HL-60 (cell line): Measurements from ENCODE around the gene KREMEN2.

Source experiments
- DNase-seq, 2 experiments: peaks; one replicate each; pipeline ENCODE4 v3.0.0-alpha.2; 2010 to 2020; ENCODE audit warnings: low read depth in 1 of 2, low spot score in 1 of 2
- H3K27ac ChIP-seq: fragments of 250-450 bp; sonication (Bioruptor Pico); replicated peaks from 2 replicates; pipeline ENCODE4 v1.5.1; 2020; ENCODE audit warnings: mild to moderate bottlenecking, moderate library complexity
- H3K27me3 ChIP-seq: fragments of 250-450 bp; sonication (Bioruptor Pico); 2 replicates; pipeline ENCODE4 v1.5.1; 2021; ENCODE audit warnings: mild to moderate bottlenecking, moderate library complexity; ENCODE audit not compliant: insufficient read depth, poor library complexity, severe bottlenecking
- H3K4me3 ChIP-seq: replicated peaks from 2 replicates; pipeline ENCODE4 v1.5.1; 2011; ENCODE audit warnings: mild to moderate bottlenecking, control low read depth, low read length; ENCODE audit not compliant: insufficient read depth
- CTCF ChIP-seq: IDR thresholded peaks from one replicate; pipeline ENCODE4 v1.5.1; 2011; ENCODE audit warnings: low read length, control low read depth, inconsistent platforms; ENCODE audit not compliant: insufficient read depth
- GABPA ChIP-seq: IDR thresholded peaks from 2 replicates; pipeline ENCODE4 v1.6.1; 2012; ENCODE audit warnings: low read depth
- POLR2AphosphoS5 ChIP-seq: IDR thresholded peaks from 2 replicates; pipeline ENCODE4 v1.6.1; 2012; ENCODE audit warnings: low read depth
- REST ChIP-seq: IDR thresholded peaks from 2 replicates; pipeline ENCODE4 v1.6.1; 2012; ENCODE audit warnings: low read depth; ENCODE audit not compliant: insufficient replicate concordance
- SPI1 ChIP-seq: IDR thresholded peaks from 2 replicates; pipeline ENCODE4 v1.6.1; 2012; ENCODE audit warnings: low read depth, mild to moderate bottlenecking, borderline replicate concordance

KREMEN2 gene

GRCh38 chr16:2967721-2968161 lies 3.7 kb downstream of the KREMEN2 start:
- TF ChIP-seq CTCF (no peak), SPI1 (no peak), REST (no peak), GABPA (no peak), POLR2AphosphoS5 (no peak)
- no peak overlapping the region for H3K4me3 ChIP-seq
- DNase-seq, result no peak

GRCh38 chr16:2968368-2968737 lies 4.3 kb downstream of the KREMEN2 start:
- Histone ChIP-seq H3K4me3 (peak overlapping the region; percentile 87; the same call in 1 of the 2 replicates), H3K27me3 (peaks cover 9% of the 10 kb centered on the region), H3K27ac (no peak overlapping the region)
- no peak for DNase-seq
- TF ChIP-seq SPI1 (no peak), CTCF (no peak), REST (no peak), POLR2AphosphoS5 (no peak), GABPA (no peak)

More at GRCh38 chr16:2967721-2968161, 3.7 kb downstream of the KREMEN2 start:
- Histone ChIP-seq H3K27ac (no peak overlapping the region), H3K27me3 (peaks cover 15% of the 10 kb centered on the region)

- TF ChIP-seq REST, result peak; percentile 99
- TF ChIP-seq GABPA, result peak; percentile 45
- peak; percentile 44; the same call in 1 of the 2 replicates for TF ChIP-seq POLR2AphosphoS5
- no peak for TF ChIP-seq SPI1
- peaks cover 3% of the 10 kb centered on the region for H3K27me3 ChIP-seq
- peak within 1 kb of the TSS; percentile 87 for H3K4me3 ChIP-seq
- DNase-seq, result peak; percentile 83
- peak within 1 kb of the TSS; percentile 91 for H3K27ac ChIP-seq
Observed at GRCh38 chr16:2968738-2969544, 4.9 kb downstream of the KREMEN2 start, which contains the start of gene PAQR4. Gene PAQR4 (plus strand): TSS chr16:2969348. CDS start chr16:2969675, 327 bp downstream.
